GM23338 (cell line): ENCODE data around the gene SKA1. TPM values are rescaled to one million over a fixed set of nuclear protein-coding genes. Genes with fewer than 3 reads are reported as not detected.

Experiments used
- polyA plus RNA-seq: library from polyadenylated mRNA; unstranded; fragments of >200 nt; fragmentation: Nextera tagmentation; extraction: Ambion mirVana; gene quantifications from 2 replicates; pipeline ENCODE4 v1.2.1, GENCODE V29; 2016
- total RNA-seq: library from RNA; depleted of rRNA; stranded (reverse); fragments of >200 nt; shearing (Covaris generic); gene quantifications from 2 replicates; pipeline ENCODE4 v1.2.3, GENCODE V29; 2014; rRNA removed

The SKA1 gene
- total and polyA plus RNA-seq, 2 experiments from 2014 or later, result 14.2 to 25.1 TPM

Other genes with a start within 250 kb of the SKA1 start
- gene MYO5B, start 179.9 kb upstream of the SKA1 start, total RNA-seq, result 6.8 and 19.1 TPM in 2 replicates
- gene MYO5B, start 179.9 kb upstream of the SKA1 start, polyA plus RNA-seq, result 3.2 and 3.5 TPM in 2 replicates
- gene CFAP53, start 108.6 kb upstream of the SKA1 start, total RNA-seq, result not detected in 2 replicates
- 0.23 and 0.71 TPM in 2 replicates for gene CFAP53, start 108.6 kb upstream of the SKA1 start, polyA plus RNA-seq
- gene MBD1, start 93.5 kb upstream of the SKA1 start, total RNA-seq, result 43.5 and 44.5 TPM in 2 replicates
- gene MBD1, start 93.5 kb upstream of the SKA1 start, polyA plus RNA-seq, result 17.0 TPM in 2 replicates
- 65.1 and 74.3 TPM in 2 replicates for gene CXXC1, start 87.4 kb upstream of the SKA1 start, total RNA-seq
- gene CXXC1, start 87.4 kb upstream of the SKA1 start, polyA plus RNA-seq, result 58.6 and 59.0 TPM in 2 replicates
- 4.4 and 8.5 TPM in 2 replicates for gene MAPK4, start 185.0 kb downstream of the SKA1 start, total RNA-seq
- gene MAPK4, start 185.0 kb downstream of the SKA1 start, polyA plus RNA-seq, result 1.3 TPM in 2 replicates